Islet of Langerhans (tissue), 1 donor: ENCODE data around the gene CALCOCO1.
"Not testable (repeated sequence)": the region's sequence is repeated elsewhere in the genome, so short reads cannot be mapped to it uniquely, and the experiment has no call there.

Experiments
- FAIRE-seq: peaks from one replicate; lab custom pipeline; 2011; peaks lifted over from hg19 to GRCh38; lab: Jason Lieb, UNC

The CALCOCO1 gene

DNA sequence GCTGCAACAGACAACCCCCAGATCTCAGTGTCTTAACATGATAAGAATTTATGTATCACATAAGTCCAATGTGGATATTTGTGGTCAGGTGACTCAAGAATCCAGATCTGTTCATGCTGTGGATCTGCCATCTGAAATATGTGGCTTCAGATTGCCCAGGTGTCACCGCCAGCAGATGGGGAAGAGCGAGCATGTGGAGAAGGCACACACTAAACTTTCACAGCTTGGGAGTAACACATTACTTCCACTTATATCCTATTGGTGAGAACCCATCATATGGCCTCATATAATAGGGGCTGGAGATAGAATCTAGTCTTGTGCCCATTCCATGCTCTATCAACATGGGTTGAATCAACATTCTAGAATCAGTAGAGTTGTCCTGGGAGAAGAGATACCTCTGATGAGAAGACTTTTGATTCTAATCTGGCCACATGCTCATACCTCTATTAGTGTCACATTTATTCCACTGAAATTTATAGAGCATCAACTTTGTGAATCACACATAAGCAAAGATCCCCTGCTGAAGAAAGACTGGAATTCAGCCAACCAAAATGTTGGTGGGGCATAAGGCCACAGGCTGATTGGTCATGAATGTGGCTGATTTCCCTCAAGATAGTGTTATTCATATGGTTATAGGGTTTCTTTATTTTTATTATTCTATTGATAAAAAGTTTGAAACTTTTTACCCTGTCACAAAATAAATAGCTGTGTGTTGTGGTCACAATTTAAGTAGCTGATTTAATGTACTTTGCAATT lies 6.0 kb upstream of the CALCOCO1 start:
- FAIRE-seq, result no peak

DNA sequence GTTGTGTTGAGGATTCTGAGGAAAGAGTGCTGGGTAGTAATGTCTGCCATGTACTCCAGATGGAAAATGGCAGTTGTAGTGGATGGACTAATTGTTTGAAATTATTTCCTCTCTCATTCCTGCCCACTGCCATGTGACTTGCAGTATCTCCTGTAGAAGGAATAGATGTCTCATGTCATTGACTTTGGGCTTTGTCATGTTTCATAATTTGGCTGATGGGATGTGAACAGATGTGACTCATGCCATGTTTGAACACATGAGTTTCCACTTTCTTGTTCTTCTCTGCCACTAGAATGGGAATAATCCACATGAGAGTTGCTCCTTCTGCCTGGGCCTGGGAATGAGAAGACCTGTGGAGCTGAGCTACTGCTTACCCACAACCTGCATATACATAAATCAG lies 2.4 kb upstream of the CALCOCO1 start:
- FAIRE-seq, result no peak

GRCh38 chr12:53728206-53728605 lies 954 bp upstream of the CALCOCO1 start:
- FAIRE-seq, result no peak

- FAIRE-seq, result no peak
Measured at GRCh38 chr12:53726946-53727309, 324 bp downstream of the CALCOCO1 start.

DNA sequence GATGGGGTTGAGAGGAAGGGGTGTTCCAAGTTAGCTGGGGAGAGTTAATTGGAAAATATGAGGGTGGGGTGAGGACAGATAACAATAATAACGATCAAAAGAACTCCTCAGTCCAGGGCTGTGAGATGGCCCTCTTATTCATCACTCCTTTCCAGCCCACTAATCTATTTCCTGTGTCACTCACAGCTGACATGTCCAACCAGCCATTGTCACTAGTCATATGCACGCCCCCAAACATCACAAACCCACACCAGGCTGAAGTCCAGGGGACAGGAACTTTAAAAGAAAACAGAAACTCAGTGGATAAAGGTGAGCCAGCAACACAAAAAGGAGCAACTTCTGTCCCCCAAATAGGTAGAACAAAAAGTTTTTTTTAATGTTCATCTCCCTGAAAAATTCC lies 911 bp downstream of the CALCOCO1 start:
- no peak for FAIRE-seq

DNA sequence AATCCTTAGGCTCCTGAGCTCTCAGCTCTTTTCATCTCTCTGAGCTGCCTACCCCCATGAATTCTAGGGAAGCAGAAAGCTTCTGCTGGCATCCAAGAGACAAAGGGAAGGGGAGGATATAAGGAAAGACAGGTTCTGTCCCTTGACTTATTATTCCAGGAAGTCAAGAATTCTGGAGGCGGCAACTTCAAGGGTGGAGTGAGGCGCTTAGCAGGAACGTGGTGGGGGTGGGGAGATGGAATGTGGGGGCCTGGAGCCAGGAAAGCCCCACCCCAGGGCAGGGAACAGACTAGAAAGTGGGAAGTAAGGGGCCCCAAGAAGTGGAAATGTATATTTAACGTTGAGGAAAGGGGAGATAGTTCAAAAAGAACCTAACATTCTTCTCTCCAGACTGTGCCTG lies 1.4 kb downstream of the CALCOCO1 start:
- no peak for FAIRE-seq

DNA sequence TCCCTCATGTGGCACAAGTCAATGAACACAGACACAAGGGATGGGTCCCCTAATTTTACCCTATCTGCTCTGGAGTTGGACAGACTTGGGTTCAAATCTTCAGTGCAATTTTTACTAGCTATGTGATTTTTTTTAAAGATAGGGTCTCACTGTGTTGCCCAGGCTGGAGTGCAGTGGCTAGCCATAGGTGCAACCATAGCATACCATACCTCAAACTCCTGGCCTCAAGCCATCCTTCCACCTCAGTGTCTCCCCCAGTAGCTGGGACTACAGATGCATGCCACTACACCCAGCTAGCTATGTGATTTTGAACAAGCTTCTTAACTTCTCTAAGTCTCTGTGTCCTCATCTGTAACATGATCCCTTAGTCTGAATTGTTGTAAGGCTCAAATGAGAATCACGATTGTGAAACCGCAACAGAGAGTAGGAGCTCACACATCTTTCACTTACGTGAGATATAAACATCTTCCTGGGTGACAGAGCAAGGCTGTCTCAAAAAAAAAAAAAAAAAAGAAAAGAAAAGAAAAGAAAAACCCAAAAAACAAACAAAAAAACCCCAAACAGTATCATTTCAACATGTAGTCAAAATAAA lies 4.7 kb downstream of the CALCOCO1 start:
- no peak for FAIRE-seq

- no peak for FAIRE-seq
Measured at GRCh38 chr12:53720946-53721345, 6.3 kb downstream of the CALCOCO1 start.

DNA sequence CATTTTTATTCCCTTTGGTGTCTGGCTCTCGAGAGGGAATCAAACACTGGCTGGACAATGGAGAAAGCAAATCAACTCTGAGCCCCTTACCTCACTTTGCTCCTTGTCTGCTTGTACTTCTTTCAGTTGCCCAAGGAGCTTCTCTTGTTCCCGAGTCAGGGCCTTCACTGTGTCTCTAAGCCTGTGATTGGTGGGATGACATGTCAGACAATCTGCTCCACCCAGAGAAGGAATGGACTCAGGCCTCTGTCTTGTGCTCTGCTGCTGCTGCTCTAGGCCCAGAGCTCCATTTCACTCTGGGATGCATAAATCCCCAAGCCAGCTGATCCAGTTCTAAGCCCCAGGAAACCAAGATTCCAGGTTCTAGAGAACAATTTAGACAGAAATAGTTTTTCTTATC lies 7.6 kb downstream of the CALCOCO1 start:
- FAIRE-seq, result no peak

DNA sequence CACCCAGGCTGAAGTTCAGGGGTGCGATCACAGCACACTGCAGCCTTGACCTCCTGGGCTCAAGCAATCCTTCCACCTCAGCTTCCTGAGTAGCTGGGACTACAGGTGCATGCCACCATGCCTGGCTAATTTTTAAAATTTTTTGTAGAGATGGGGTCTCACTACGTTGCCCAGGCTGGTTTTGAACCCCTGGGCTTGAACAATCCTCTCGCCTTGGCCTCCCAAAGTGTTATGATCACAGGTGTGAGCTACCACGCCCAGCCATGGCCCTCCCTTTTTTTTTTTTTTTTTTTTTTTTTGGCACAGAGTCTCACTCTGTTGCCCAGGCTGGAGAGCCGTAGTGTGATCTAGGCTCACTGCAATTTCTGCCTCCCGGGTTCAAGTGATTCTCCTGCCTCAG lies 8.7 kb downstream of the CALCOCO1 start:
- FAIRE-seq, result not testable (repeated sequence)

DNA sequence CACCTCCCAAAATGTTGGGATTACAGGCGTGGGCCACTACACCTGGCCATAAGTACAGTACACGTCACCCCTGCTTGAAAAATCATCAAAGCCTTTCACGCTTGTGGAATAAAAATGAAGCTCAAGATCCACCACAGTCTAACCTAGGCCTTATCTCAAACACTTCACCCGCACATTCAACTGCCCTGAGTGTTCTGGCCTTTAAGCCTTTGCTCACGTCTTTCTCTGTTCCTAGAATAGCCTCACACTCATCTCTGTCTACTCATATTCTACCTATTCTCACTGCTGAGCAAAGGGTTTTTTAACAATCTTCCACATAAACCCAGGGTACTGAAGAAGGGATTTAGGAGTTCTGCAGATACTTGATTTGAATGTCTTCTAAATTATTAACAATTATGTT lies 9.9 kb downstream of the CALCOCO1 start:
- no peak for FAIRE-seq

DNA sequence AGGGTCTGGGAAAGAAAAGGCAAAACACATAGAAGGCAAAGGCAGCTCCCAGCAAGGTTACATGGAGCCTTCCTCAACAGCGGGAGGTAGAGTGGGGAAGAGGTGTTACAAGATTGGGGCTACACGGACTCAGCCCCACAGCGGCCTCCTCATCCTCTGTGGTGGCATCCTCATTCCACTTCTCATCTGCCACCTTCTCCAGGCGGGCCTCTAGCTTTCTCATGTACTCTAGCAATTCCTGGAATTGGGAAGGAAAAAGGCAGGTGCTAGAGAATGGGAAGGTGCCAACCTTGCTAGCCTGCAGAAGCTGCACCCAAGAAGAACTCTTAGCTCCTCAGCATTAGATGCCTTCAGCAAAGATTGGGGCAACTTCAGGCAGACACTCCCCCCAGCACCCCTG lies 13.2 kb downstream of the CALCOCO1 start:
- no peak for FAIRE-seq

GRCh38 chr12:53713516-53713915 lies 13.7 kb downstream of the CALCOCO1 start:
- FAIRE-seq, result no peak

GRCh38 chr12:53712059-53712643 lies 15.1 kb downstream of the CALCOCO1 start:
- no peak for FAIRE-seq

DNA sequence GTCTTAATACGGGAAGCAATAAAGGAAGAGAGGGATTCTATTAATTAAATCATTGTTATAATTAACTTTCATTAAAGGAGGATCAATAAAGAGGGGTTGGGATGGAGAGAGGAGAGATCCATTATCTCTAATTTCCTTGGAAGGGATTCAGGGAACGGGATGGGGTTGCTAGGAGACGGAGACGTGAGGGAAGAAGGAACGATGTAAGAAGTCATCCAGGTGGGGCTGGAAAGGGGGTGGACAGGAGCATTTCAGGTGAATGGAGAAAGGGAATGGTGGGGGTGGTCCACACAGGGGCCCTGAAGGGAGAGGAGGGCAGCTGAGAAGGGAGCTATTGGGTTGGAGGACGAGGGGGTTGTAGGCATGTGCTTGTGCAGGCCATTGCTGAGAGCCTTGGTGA lies 17.2 kb downstream of the CALCOCO1 start:
- FAIRE-seq, result no peak

GRCh38 chr12:53709671-53710070 lies 17.6 kb downstream of the CALCOCO1 start:
- no peak for FAIRE-seq

DNA sequence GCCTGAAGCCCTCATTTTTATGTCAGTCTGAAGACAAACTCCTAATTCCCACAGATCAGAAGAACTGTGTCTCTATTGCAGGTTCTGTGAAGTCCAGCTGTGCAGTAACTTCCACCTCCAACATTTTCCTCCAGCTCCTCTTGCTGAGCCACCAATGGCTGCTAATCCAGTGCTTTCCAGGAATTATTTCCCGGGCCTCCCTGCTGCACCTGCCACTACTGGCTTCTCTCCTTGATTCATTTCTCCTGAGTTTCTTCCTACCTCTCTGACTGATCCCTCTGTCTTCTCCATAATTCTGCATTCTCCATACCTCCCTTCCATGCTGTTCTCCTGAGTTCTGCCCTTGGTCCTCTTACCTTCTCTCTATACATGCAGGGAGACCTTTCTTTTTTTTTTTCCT lies 21.2 kb downstream of the CALCOCO1 start:
- no peak for FAIRE-seq

DNA sequence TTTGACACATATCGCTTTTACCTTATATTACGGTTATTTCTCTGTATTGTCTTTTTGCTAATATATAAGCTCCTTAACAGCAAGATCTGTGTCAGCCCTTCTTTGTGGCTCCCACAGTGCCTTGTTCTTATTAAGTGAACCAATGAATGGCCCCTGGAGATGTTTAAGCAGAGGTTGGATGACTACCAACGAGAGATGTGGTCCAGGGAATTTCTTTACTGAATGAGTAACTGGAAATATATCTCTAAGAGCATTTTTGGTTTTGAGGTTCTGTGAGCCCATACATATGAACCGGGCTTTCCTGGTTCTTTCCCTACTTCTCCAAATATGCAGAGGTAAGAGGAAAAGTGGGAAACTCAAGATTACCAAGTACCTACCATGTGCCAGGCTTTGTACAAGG lies 23.5 kb downstream of the CALCOCO1 start:
- no peak for FAIRE-seq

DNA sequence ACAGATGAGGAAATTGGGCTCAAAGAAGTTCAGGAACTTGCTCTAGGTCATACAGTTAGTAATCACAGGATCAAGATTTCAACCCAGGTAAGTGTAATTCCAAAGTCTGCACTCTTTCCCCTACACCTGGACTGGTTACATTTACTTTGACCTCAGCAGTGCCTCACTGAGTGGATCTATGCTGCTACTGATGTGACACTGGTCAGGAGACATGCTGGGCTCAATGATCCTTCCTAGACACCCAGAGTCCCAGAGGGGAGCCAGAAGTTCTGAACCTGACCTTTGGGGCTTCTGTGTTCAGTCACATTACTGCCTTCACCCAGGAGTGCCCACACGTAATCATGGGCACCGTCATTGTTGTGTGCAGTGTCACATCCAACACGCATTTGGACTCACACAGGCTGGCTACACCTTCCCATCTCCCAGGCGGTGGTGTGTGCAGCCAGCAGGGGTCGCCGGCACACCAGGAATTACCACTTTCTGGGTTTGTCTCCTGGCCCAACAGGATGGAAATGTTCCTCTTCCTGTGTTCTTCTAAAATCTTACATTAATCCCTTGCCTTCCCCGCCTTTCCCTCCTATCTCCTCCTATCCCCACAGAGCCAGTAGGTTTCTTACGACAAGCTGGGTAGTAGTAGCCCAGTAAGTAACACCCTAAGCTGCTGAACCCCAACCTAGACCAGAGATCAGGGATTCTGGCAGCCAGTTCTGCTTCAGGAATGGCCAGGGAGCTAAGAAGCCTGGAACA lies 25.6 kb downstream of the CALCOCO1 start:
- no peak for FAIRE-seq

GRCh38 chr12:53700567-53700966 lies 26.7 kb downstream of the CALCOCO1 start:
- FAIRE-seq, result no peak

DNA sequence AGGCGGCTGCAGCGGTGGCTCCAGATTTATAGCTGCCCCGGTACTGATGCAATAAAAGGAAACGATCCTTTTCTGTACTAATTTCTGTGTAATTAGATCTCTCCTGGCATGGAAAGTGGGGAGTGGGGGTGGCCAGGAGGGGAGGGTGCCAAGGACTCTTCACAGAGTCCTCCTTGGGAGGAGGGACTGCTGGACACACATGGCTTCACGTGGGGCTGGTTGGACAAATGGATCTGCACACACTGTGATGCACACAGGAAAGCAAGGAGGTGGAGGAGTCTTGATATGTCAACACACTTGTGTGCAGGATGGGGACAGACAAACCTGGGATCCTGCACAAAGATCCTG lies 27.6 kb downstream of the CALCOCO1 start:
- FAIRE-seq, result no peak

DNA sequence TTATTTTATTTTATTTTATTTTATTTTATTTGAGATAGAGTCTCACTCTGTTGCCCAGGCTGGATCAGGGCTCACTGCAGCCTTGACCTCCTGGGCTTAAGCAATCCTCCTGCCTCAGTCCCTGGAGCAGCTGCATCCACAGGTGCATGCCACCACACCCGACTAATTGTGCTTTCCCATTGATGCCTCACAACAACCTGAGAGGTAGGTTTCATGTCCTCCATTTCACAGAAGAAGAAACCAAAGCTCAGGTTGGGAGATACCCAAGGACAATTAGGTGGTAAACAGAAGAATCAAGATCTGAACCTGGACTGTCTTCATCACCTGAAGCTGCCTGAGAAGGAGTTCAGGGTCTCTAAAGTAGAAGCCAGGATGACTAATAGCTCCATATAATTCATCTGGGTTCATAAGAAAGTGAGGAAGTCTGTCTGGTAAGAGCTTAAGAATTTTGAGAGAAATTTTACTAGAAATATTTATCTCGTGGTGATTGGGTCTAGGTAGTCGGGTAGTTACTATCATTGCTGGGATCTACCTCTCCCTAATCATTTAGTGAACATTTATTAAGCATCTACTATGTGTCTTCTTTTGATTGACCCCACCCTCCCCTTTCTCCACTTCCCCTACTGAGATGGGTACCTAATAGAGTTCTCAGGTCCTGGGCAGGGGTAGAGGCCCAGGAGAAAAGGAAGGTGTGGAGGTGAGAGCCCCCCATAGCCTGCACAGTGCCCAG lies 28.1 kb downstream of the CALCOCO1 start:
- FAIRE-seq, result no peak
